Ishikawa (cell line): ENCODE results near the gene ANKRD12.

Experiments used
- CEBPB ChIP-seq: IDR thresholded peaks from 2 replicates; pipeline ENCODE4 v1.6.1; 2012
- CREB1 ChIP-seq: IDR thresholded peaks from 2 replicates; pipeline ENCODE4 v1.6.1; 2012; ENCODE audit warnings: low read depth
- EGR1 ChIP-seq: IDR thresholded peaks from 2 replicates; pipeline ENCODE4 v1.6.1; 2012
- EP300 ChIP-seq: IDR thresholded peaks from 2 replicates; pipeline ENCODE4 v1.6.1; 2012; ENCODE audit warnings: borderline replicate concordance
- FOXM1 ChIP-seq: IDR thresholded peaks from 2 replicates; pipeline ENCODE4 v1.6.1; 2012; ENCODE audit warnings: low read depth, borderline replicate concordance
- MAX ChIP-seq: IDR thresholded peaks from 2 replicates; pipeline ENCODE4 v1.6.1; 2012
- NFIC ChIP-seq: IDR thresholded peaks from 2 replicates; pipeline ENCODE4 v1.6.1; 2012
- RAD21 ChIP-seq: IDR thresholded peaks from 2 replicates; pipeline ENCODE4 v1.6.1; 2012; ENCODE audit warnings: low read depth
- TAF1 ChIP-seq: IDR thresholded peaks from 2 replicates; pipeline ENCODE4 v1.6.1; 2012; ENCODE audit warnings: low read depth, mild to moderate bottlenecking
- TCF12 ChIP-seq: IDR thresholded peaks from 2 replicates; pipeline ENCODE4 v1.6.1; 2012; ENCODE audit warnings: low read depth
- TEAD4 ChIP-seq: IDR thresholded peaks from 2 replicates; pipeline ENCODE4 v1.6.1; 2012
- USF1 ChIP-seq: IDR thresholded peaks from 2 replicates; pipeline ENCODE4 v1.6.1; 2012
- YY1 ChIP-seq: IDR thresholded peaks from 2 replicates; pipeline ENCODE4 v1.6.1; 2012; ENCODE audit warnings: low read depth
- ZBTB7A ChIP-seq: IDR thresholded peaks from 2 replicates; pipeline ENCODE4 v1.6.1; 2012; ENCODE audit warnings: low read depth
- TF ChIP-seq, protein P1 (sequence below): IDR thresholded peaks from 2 replicates; pipeline ENCODE4 v1.6.1; 2012; ENCODE audit warnings: low read depth, mild to moderate bottlenecking

ANKRD12 gene

DNA sequence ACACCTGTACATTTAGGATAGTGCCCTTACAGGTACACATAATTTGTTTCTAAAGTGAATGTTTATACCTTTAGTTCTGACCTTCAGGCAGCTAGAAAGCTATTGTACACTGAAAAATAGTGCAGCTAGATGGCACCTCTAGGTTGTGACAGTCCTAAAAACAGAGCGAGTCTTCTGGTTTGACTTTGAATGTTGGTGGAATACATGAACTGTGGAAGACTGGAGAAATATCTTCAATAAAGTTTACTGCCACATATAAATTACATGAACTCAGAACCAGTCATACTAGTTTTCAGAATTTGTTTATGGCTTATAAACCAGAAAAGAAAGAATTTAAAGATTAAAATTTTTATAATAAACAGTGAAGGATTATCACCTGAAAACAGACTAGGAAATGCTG, 139.3 kb downstream of the ANKRD12 start:
- TF ChIP-seq CREB1 = no peak
- no peak for TF ChIP-seq FOXM1
- TF ChIP-seq YY1 = no peak
- TF ChIP-seq, protein P1, sequence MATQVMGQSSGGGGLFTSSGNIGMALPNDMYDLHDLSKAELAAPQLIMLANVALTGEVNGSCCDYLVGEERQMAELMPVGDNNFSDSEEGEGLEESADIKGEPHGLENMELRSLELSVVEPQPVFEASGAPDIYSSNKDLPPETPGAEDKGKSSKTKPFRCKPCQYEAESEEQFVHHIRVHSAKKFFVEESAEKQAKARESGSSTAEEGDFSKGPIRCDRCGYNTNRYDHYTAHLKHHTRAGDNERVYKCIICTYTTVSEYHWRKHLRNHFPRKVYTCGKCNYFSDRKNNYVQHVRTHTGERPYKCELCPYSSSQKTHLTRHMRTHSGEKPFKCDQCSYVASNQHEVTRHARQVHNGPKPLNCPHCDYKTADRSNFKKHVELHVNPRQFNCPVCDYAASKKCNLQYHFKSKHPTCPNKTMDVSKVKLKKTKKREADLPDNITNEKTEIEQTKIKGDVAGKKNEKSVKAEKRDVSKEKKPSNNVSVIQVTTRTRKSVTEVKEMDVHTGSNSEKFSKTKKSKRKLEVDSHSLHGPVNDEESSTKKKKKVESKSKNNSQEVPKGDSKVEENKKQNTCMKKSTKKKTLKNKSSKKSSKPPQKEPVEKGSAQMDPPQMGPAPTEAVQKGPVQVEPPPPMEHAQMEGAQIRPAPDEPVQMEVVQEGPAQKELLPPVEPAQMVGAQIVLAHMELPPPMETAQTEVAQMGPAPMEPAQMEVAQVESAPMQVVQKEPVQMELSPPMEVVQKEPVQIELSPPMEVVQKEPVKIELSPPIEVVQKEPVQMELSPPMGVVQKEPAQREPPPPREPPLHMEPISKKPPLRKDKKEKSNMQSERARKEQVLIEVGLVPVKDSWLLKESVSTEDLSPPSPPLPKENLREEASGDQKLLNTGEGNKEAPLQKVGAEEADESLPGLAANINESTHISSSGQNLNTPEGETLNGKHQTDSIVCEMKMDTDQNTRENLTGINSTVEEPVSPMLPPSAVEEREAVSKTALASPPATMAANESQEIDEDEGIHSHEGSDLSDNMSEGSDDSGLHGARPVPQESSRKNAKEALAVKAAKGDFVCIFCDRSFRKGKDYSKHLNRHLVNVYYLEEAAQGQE = no peak
- no peak for TF ChIP-seq ZBTB7A
- no peak for TF ChIP-seq TCF12
- no peak for TF ChIP-seq MAX
- TF ChIP-seq EP300 = no peak
- TF ChIP-seq NFIC = no peak
- TF ChIP-seq TAF1 = no peak
- no peak for TF ChIP-seq USF1
- TF ChIP-seq RAD21 = no peak
- no peak for TF ChIP-seq CEBPB
- TF ChIP-seq TEAD4 = no peak
- TF ChIP-seq EGR1 = no peak

GRCh38 chr18:9278028-9278427, 141.4 kb downstream of the ANKRD12 start:
- no peak for TF ChIP-seq TEAD4
- TF ChIP-seq MAX = no peak
- no peak for TF ChIP-seq FOXM1
- no peak for TF ChIP-seq EGR1
- TF ChIP-seq, protein P1 = no peak
- TF ChIP-seq YY1 = no peak
- TF ChIP-seq USF1 = no peak
- TF ChIP-seq CEBPB = no peak
- TF ChIP-seq CREB1 = no peak
- TF ChIP-seq ZBTB7A = no peak
- TF ChIP-seq EP300 = no peak
- TF ChIP-seq NFIC = no peak
- TF ChIP-seq TCF12 = no peak
- TF ChIP-seq RAD21 = no peak
- TF ChIP-seq TAF1 = no peak

DNA sequence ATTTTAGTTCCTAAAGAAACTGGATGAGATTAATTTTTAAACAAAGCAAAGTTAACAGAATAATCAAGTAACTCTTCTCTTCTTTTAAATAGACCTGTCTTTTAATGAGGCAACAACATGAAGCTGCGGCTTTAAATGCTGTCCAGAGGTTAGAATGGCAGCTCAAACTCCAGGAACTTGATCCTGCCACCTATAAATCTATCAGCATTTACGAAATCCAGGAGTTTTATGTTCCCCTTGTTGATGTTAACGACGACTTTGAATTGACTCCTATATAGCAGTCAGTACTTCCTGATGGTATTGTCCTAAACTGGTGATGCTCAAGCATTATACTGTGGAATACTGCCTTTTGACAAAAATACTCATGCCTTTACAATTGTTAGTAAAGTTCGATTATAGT, 144.3 kb downstream of the ANKRD12 start:
- TF ChIP-seq EGR1 (no peak), YY1 (no peak), FOXM1 (no peak), ZBTB7A (no peak), TCF12 (no peak), CEBPB (no peak), TAF1 (no peak), TEAD4 (no peak), EP300 (no peak), USF1 (no peak), CREB1 (no peak), NFIC (no peak), MAX (no peak), RAD21 (no peak)
- TF ChIP-seq, protein P1 = no peak
